ENCODE results near the gene LRBA.

LRBA gene

DNA sequence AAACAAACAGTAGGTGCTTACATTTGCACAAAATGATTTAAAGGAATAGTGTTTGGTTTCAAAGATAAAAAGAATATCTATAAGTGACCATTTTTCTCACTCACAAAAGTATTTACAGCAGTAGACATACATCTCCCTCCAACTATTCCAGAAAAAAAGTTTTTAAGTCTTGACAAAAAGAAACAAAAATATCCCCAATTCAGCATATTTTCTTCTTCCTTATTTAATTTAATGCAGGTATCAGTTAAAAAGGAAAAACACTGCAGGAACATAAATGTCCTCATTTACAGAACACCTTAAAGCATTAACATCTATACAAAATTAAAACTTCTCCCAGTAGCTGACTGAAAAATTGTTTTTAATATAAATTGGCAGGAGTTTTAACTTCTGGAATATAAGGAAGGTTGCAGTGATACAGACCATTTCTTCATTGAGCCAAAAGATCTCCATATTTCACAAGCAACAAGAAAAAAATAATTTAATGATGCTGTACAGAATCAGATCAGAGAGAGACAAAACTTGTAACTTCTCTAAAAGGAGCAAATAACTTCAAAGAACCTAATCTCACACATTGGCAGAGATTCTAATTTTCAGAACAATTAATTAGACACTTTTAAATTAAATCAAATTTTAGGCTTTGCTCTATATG, 428.8 kb downstream of the LRBA start:
- DNase-seq (ENCODE audit: low read depth) = no peak

DNA sequence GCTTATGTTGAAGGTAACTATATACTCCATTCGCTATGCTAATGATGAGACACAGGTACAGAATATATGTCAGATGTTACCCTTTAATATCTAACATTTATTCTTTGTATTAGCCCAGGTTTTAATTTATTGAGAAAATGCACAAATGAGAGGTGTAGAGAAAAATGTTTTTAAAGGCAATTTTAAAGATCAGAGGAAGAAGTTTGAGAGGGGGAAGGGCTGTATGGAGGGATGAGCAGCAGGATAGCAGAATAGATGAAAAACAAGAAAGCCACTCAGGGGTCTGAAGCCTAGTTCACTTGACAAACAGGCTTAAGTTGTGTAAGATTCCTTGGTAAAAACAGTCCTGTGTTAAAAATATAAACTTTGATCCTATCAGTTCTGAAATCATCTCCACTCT, 429.5 kb downstream of the LRBA start:
- peak; percentile 46 for DNase-seq (ENCODE audit: low read depth)

DNA sequence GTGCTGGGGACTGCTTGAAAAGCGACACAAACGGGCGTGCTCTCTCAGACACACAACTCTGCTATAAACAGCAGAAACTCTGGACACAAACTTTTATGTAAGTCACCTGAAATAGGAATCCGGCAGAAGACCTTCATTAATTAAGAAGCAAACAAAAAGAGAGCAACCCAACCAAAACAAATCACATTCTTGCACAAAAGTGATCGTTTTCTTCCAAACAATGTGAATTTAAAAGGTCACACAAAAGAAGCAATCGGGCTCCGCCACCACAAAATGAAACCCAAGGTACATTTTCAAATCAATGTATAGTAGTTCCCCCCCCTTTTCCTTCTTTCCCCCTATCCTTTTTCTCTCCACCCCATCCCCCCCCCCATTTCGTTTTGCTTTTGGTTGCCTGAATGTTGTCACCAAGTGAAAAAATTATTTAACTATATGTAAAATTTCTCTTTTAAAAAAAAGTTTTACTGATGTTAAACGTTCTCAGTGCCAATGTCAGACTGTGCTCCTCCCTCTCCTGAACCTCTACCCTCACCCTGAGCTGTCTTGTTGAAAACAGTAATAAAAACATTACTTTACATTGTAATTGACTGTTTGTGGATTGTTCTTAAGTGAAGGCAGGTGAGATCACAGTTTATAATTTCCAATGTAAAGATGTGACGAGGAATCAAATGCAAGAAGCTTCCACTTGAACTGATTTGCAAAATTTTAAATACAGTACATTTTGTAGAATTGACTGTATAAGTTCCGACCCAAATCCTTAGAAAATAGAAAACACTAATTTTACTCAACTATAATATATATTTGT, 430.8 kb downstream of the LRBA start:
- no peak for DNase-seq (ENCODE audit: low read depth)

DNA sequence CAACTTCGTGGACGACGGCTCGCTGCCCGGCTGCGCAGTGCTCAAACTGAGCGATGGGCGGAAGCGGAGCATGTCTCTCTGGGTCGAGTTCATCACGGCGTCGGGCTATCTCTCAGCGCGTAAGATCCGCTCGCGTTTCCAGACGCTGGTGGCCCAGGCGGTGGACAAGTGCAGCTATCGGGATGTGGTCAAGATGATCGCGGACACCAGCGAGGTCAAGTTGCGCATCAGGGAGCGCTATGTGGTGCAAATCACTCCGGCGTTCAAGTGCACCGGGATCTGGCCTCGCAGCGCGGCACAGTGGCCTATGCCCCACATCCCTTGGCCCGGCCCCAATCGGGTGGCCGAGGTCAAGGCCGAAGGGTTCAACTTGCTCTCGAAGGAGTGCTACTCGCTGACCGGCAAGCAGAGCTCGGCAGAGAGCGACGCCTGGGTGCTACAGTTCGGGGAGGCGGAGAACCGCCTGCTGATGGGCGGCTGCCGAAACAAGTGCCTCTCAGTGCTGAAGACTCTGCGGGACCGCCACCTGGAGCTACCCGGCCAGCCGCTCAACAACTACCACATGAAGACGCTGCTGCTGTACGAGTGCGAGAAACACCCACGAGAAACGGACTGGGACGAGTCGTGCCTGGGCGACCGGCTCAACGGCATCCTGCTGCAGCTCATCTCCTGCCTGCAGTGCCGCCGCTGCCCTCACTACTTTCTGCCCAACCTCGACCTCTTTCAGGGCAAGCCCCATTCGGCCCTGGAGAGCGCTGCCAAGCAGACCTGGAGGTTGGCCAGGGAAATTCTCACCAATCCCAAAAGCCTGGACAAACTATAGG, 431.6 kb downstream of the LRBA start:
- DNase-seq (ENCODE audit: low read depth) = peak; percentile 48

DNA sequence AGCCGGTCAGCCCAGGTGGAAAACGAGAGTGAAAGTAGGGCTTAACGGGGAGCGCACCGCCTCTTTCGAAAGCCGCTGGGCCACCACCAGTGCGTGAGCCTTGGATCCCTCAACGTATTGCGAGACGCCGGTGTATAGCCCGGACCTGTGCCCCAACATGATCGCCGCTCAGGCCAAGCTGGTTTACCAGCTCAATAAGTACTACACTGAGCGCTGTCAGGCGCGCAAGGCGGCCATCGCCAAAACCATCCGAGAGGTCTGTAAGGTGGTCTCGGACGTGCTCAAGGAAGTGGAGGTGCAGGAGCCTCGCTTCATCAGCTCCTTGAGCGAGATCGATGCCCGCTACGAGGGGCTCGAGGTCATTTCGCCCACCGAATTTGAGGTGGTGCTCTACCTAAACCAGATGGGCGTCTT, 432.2 kb downstream of the LRBA start:
- DNase-seq (ENCODE audit: low read depth) = peak; percentile 45

DNA sequence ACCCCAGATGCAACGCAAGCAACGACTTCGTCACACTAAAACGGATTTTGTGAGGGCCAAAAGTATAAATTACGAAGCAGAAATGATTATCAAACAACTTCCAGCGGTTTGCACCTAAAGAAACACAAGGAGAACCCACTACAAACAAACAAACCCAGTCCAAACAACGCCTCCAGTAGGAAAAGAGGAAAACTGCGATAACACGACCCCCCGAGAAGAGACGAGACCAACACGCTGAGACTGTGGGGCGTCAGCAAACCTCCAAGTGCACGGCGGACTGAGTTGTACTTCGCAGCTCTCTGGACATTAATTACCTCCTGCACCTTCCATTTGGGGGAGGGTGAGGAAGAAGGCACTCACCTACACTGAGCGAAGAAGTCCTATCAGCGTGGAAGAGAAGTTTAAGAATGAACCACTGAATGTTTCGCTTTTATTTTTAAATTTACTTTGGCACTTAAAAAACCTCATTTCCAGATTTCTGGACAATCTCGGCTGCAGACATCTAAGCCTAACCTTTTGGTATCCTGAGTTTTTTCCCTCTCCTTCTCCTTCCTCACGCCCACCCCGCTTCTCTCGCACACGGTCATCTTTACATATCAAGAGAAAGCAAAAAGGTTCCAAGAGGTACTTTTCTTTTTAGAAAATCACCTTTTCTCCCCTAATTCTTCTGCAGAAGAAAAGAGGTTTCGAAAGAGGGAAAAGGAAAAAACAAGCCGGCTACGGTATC, 432.8 kb downstream of the LRBA start, which contains the start of gene MAB21L2:
Gene MAB21L2 (plus strand): TSS at position 6 of the 727 bp plus-strand sequence. CDS start 879 bp downstream, outside the sequence.
- DNase-seq (ENCODE audit: low read depth) = no peak

DNA sequence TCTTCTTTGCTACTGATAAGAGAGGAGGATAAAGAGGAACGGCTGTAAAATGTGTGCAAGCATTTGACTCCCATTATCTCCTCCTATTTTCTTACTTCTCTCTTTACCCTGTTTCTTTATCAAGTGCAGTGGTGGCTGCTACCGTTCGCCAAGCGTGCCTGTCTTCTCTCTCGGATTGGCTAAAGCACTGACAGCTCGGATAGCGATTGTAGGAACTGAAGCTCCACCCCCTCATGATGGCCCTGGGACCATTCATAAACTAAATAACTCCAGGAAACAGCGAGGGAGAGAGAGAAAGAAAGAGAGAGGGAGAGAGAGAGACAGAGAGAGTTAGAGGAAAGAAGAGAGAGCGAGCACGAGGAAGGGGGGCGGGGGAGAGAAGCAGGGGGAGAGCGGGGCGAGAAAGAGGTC, 433.4 kb downstream of the LRBA start:
- peak; percentile 100 for DNase-seq (ENCODE audit: low read depth)

DNA sequence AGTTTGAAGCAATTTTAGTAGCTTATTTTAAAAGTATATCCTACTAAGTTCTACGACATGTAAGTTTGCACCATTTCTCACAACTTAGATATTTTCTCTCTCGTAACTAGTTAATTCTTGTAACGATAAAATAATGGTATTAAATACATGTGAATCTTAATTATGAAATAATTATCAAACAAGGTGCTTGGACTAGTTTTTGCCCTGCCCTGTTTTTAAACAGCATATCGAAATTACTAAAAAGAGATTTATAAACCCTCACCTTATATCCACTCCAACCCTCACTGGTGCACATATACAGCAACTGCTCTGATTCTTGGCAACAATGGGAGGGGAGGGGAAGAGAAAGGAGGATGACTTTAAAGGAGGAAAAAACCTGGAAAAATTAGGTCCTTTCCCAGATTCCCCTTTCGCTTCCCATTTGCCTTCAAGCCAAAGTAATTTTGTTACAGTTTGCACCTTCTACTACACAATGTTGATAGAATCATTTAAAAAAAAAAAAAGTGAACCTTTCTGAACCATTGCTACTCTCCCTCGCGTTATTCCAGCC, 434.0 kb downstream of the LRBA start:
- DNase-seq (ENCODE audit: low read depth) = peak; percentile 56

DNA sequence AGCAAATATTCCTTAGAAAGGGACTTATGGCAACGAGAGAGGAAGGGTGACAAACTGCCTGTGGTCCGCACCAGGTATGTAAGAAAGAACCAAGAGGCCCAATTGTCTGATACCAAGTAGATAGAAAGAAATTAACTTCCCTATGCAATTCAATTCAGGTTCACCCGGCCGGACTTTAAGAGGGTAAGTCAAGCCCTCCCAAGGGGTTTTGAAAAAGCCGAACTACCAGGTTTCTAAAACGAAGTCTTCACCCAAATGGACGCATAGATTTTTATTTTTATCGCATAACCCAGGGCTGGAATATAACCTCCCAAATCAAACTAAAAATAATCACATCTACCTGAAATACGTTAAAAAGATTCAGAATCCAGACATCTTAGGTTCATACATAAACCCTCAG, 434.8 kb downstream of the LRBA start:
- no peak for DNase-seq (ENCODE audit: low read depth)

DNA sequence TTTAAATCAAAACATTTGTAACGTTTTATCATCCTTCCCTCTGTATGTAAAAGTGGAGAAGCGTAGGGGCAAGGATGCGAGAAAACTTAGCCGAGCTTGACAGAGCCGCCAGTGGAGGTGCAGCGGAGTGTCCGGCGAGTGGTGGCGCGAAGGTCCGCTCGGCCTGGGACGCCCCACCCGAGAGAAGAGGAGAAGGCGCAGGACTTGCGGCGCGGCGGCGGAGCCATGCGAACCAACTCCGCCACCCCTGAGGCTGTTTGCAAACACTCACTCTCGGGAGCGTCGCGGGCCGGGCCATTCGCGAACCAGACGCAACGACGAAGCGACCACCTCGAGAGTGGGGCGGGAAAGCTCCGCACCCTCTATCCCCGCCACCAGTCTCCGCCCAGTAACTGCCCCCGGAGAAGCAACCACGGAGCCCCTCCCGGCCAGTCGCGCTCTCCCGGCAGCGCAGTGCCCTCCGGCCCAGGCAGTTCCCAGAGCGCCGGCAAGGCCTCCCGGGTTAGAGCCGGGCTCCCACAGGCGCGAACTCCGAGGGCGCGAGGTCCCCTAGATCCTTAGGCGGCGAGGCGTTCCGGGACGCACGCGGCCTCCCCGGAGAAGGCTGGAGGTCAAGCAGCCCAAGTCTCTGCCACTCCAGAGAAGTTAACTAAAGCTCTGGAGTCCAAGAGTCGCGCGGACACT, 435.4 kb downstream of the LRBA start:
- DNase-seq (ENCODE audit: low read depth) = peak; percentile 53

DNA sequence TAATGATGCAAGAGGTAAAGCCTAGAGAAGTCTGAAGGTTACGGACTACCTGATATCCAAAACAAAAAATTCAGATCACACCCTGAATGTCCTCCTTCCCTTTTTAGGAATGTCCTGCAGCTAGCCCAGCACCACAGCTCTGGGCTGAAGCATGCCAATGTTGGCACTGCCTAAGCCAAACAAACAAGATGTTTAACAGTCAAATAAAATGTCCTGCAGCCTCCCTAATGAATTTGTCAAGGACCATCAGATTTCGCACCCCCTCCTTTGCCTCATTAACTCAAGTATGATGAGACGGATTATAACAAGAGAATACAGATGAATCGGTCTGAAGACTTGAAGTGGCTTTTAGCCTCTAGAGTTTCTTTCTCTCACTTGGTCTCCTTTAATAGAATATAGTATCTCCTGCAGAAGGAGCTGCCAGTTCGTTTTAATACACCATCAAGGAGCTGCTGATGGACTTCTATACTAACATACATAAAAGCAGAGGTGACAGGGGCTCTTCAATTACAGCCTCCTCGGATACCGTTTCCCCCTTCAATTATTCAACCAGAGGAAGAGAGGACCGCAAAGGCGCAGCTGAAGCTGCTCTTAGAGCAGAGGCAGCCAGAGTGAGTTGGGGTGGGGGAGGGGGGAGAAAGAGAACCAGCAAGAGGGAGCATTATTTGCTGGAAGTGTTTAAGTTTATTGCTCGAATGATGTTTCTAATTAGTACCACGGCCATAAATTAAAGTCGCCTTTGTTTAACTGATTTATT, 436.2 kb downstream of the LRBA start:
- DNase-seq (ENCODE audit: low read depth) = peak; percentile 86

DNA sequence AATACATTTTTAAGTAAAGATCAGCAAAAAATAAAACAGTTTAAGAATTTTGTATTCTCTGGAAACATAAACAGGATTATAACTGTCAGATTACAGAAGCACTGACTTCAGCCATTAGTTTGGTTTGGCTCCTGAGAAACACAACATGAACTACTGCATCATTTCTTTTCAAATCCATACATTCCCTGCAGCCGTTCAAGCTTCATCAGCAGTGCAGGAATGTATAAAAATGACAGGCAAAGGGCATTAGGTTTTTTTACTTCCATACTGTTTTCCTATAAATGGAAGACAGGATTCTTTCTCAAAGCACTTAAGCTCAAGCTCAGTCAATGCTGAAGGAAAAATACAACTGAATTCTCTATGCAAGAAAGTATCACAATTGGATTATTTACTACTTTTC, 437.3 kb downstream of the LRBA start:
- peak; percentile 67 for DNase-seq (ENCODE audit: low read depth)

DNA sequence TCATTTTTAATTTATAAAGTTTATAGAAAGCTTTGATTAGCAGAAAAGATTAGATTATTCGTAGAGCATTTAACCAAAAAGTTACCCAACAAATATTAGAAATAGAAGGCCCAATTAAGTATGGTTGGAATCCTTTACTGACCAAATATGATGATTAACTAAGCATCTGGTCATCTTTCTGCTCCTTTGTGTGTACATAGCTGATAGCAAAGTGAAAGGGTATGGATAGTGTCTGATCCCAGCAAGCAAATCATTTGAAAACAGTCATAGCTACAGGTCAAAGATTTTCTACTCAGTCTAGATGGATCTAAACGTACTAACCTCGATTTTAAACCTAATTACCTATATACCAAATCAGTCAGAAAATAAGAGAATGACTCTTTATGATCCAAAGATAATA, 440.4 kb downstream of the LRBA start:
- DNase-seq (ENCODE audit: low read depth) = peak; percentile 82

DNA sequence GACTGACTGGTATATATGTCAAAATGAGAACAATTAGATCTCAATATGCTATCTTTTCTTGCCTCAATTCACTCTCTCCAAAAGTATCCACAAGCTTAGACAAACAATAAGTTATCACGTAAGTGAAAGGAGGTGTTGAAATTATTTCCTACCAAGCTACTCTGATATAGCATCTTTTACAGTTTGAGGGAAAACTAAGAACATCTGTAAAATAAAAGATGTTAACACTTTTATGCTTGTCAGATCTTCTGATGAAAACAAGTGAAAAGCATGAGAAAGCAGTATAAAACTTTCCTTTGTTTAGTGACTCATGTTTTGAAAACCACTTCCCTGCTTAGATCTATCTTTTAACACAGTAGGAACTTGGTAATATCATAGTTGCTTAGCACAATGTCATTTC, 441.6 kb downstream of the LRBA start:
- peak; percentile 79 for DNase-seq (ENCODE audit: low read depth)

DNA sequence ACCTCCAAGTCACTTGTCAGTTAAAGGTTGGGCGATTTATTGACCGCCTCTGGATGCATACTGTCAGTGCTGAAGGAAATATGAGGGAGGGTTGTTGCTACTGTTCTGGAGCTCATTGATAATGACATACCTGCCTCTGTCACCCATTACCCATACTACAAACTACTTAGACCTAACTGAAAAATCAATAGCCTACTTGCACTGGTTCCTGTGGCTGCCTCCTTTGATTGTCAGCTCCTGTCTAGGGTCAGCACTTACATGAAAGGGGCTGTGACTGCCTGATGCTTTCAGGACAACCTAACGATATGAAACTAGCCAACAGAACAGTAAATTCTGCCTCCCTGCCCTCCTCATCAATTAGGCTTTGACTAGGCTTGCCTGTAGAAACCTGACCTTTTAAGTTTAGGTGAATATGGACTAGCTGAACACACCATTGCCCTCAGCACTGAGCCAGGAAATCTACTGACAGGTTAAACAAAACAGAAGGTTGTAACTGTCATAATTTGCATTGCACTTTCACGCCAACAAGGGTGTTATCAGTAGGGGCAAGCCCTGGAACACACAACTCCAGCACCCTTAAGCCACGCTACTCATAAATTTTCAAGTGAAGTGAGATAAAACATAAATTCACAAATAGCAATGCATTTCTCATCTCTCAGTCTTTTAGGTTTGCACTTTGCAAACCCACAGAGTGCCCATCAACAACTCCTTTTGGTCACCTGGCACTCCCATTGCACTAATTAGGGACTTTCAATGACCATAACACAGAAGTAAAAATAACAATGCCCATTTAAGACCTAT, 442.2 kb downstream of the LRBA start:
- peak; percentile 90 for DNase-seq (ENCODE audit: low read depth)

DNA sequence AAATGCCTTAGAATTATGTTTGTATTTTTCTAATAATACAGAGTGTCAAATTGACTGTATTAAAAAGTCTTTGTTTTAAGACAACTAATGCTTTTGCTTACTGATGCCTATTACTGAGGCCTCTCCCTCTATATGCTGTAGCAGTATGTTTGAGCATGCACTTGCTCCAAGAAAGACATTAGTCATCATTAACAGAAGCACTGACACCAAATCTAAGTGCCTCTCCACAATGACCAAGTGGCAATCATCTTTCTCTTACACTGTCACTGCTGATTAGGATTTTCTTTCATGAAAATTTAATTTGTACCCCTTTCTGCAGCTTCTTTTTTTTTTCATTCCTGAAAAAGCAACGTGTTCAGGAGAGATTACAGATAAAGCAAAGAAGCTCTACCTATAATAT, 444.2 kb downstream of the LRBA start:
- no peak for DNase-seq (ENCODE audit: low read depth)

DNA sequence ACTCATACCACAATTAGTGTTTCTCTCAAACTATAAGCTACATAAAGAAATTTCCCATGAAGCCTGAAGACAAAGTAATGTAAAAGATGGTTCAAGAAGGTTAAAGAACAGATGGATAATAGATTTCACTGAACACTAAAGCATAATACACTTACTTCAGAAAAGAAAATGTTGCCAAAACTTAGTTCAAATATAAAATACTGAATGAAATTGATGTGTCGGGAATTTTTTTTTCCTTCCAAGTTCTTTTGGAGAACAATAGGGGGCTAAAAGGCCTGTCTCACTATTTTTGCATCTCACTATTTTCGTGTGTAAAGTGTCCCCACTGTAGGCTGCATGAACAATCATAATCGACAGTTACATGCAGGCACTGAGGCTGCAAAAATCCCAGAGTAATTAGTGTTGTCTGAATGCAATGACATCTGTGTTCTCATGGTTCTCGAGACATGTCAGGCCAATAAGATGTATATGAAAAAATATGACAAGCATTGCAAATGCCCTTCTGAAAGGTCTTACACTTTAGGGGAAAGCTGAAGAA, 445.0 kb downstream of the LRBA start:
- DNase-seq (ENCODE audit: low read depth) = no peak

DNA sequence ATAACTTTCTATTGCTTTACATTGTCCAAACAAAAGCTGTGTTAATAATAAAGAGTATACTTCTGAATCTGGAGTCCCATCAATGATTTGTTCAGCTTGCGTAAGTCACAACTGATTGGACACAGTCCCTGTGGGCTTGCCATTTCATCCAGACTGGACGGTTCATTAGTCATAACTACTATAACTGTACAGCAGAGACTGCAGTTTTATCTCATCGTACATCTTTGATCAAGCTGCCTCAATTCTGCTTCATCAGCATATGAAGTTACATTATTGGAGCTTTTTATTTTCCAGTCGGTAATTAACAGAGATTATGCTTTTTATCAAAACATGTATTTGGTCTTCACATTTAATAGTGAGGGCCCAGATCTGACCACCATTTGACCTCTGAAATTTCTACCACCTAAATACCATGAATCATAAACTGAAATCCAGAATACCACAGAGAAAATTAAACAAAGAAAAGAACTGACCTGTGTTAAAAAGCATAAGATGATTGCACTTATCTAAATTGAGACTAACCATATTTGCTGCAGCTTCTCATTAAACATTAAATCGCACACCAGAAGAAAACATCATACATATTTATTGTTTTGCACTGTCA, 445.6 kb downstream of the LRBA start:
- DNase-seq (ENCODE audit: low read depth) = peak; percentile 80

DNA sequence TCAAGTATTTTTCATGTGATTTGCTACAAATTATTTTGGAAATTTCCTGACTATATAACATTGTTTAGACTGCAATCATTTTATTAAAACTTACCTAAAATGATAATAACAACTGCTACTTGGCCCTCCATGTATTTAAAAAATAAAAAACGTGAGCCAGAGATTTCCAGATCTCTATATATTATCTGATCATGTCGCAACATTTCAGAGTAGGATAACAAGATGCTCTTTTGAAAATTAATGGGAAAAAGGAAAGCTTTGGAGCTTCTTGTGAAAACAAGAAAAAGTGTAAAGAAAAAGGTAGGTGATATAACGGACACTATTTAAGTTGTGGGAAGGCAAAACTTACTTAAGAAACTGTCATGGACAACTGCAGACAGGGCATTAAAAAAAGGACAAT, 448.0 kb downstream of the LRBA start:
- DNase-seq (ENCODE audit: low read depth) = no peak

Measured in amniotic epithelial cell (primary cell).